ENCODE results near the gene KLHL36. TPM values are rescaled to one million over a fixed set of nuclear protein-coding genes. Genes with fewer than 3 reads are reported as not detected.

KLHL36 gene
- total RNA-seq, 1 experiment from 2014 or later, result 36.7 TPM

DNA sequence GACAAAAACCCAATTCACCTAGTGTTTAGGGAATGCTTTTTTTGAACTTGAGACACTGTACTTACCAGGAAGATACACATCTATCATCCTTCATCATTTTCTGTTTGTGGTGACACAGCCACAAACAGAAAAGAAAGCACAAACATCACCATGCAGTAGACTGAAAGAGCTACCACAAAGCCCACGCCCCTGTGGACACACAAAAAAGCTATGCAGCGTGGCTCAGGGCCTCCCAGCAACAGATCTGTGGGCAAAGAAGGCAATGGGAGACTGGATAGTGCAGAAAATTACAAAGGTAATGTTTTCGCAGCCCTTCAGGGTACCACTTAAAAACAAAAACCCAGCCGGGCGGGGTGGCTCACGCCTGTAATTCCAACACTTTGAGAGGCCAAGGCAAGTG lies 40.0 kb upstream of the KLHL36 start:
- H2BK15ac ChIP-seq (ENCODE audit: low read depth, low read length), result no peak overlapping the region
- H3K4ac ChIP-seq (ENCODE audit: low read depth, low read length), result no peak overlapping the region
- H3K56ac ChIP-seq (ENCODE audit: insufficient read length, low read depth, low read length), result no peak overlapping the region
- H3K4me1 ChIP-seq (ENCODE audit: insufficient read depth, low read length), result no peaks in the 10 kb centered on the region
- H2AK5ac ChIP-seq (ENCODE audit: insufficient read length, low read length), result no peak overlapping the region
- Mint-ChIP-seq H3K9me3 (peaks cover 5 to 7% of the 10 kb centered on the region in 2 experiments; a peak in 3 of 5 replicates), H3K4me3 (no peak overlapping the region), H3K4me1 (peaks cover 12 to 17% of the 10 kb centered on the region in 2 experiments), H3K36me3 (ENCODE audit: insufficient read depth in 1 of 3, low read depth in 3 of 3) (peaks cover 14 to 23% (median 16%) of the 10 kb centered on the region in 3 experiments), H3K27me3 (ENCODE audit: low read depth) (no peaks in the 10 kb centered on the region), H3K27ac (peak overlapping the region in 1 of 3 experiments; percentile 35; a peak in 1 of 7 replicates)
- no peak overlapping the region for H2BK120ac ChIP-seq (ENCODE audit: low read depth, low read length, poor library complexity, severe bottlenecking)
- no peak overlapping the region for H4K91ac ChIP-seq (ENCODE audit: insufficient read length, low read depth, low read length)
- WGBS (ENCODE audit: extremely low coverage, insufficient read length, low lambda C conversion rate), result no CpG with 5 or more reads among the region's 6 CpGs
- no peaks in the 10 kb centered on the region for H3K27me3 ChIP-seq (ENCODE audit: insufficient read depth, low read length)
- no peak for DNase-seq
- H3K79me1 ChIP-seq (ENCODE audit: insufficient read depth, low read depth, low read length, poor library complexity, severe bottlenecking), result peaks cover 6% of the 10 kb centered on the region
- no peak overlapping the region for H4K5ac ChIP-seq (ENCODE audit: insufficient read length, low read depth, low read length)
- no peaks in the 10 kb centered on the region for H4K20me1 ChIP-seq (ENCODE audit: control insufficient read depth, insufficient read depth, insufficient read length)
- no peak overlapping the region for H2AFZ ChIP-seq (ENCODE audit: low read length)
- H3K14ac ChIP-seq (ENCODE audit: insufficient read depth, low read length), result no peak overlapping the region
- no peaks in the 10 kb centered on the region for H3K9me3 ChIP-seq (ENCODE audit: control insufficient read depth, low read depth, low read length)
- H2BK5ac ChIP-seq (ENCODE audit: insufficient read length, low read length), result no peak overlapping the region
- no peak overlapping the region for H3K4me2 ChIP-seq (ENCODE audit: insufficient read depth, insufficient read length, low read length)
- peaks cover 5% of the 10 kb centered on the region; the same call in 1 of the 2 replicates for H3K79me2 ChIP-seq (ENCODE audit: insufficient read depth, low read length)
- no peak overlapping the region for H3T11ph ChIP-seq (ENCODE audit: low read length)
- no peak overlapping the region for H2BK20ac ChIP-seq (ENCODE audit: low read depth, low read length, poor library complexity, severe bottlenecking)
- TF ChIP-seq, protein P1, sequence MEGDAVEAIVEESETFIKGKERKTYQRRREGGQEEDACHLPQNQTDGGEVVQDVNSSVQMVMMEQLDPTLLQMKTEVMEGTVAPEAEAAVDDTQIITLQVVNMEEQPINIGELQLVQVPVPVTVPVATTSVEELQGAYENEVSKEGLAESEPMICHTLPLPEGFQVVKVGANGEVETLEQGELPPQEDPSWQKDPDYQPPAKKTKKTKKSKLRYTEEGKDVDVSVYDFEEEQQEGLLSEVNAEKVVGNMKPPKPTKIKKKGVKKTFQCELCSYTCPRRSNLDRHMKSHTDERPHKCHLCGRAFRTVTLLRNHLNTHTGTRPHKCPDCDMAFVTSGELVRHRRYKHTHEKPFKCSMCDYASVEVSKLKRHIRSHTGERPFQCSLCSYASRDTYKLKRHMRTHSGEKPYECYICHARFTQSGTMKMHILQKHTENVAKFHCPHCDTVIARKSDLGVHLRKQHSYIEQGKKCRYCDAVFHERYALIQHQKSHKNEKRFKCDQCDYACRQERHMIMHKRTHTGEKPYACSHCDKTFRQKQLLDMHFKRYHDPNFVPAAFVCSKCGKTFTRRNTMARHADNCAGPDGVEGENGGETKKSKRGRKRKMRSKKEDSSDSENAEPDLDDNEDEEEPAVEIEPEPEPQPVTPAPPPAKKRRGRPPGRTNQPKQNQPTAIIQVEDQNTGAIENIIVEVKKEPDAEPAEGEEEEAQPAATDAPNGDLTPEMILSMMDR (conservative IDR thresholded peaks at IDR 0.05), result no peak
- no peak overlapping the region for H4K8ac ChIP-seq (replicated peaks; ENCODE audit: insufficient read length, low read depth, low read length)
- H3K27ac ChIP-seq (ENCODE audit: insufficient read length, low read depth, low read length), result no peak overlapping the region
- no peaks in the 10 kb centered on the region for H3K23me2 ChIP-seq (ENCODE audit: insufficient read length, low read depth, low read length, poor library complexity, severe bottlenecking)
- no peak overlapping the region for H3K23ac ChIP-seq (ENCODE audit: insufficient read length, low read depth, low read length)
- no peak overlapping the region for H3K9ac ChIP-seq (ENCODE audit: extremely low read depth, insufficient read length, low read length)
- no peak overlapping the region for H2BK12ac ChIP-seq (ENCODE audit: insufficient read length, low read depth, low read length)
- no peak overlapping the region for H3K18ac ChIP-seq (ENCODE audit: insufficient read length, low read depth, low read length)
